T-helper 17 cell (primary cell): ENCODE data around the gene HNRNPF. TPM values are rescaled to one million over a fixed set of nuclear protein-coding genes. Genes with fewer than 3 reads are reported as not detected.
A peak's percentile ranks its signal among the peaks of the same experiment; 100 is the strongest.

Experiments
- ATAC-seq: fragments of 150-1000 bp; cut with Tn5 transposase; 2 replicates; pipeline ENCODE4 v1.10.0; 2021; ENCODE audit warnings: mild to moderate bottlenecking, moderate library complexity
- DNase-seq, 3 donors: peaks; one replicate each; pipeline versions ENCODE4 v3.0.0 to v3.0.0-alpha.2; 2020 to 2021
- H3K9me3 ChIP-seq: one replicate; pipeline ENCODE4 v1.7.0; 2013; ENCODE audit warnings: low read length, mild to moderate bottlenecking; ENCODE audit not compliant: control insufficient read depth, poor library complexity, severe bottlenecking
- H3K27ac Mint-ChIP-seq: one replicate; pipeline ENCODE4 v1.8.0; 2022; ENCODE audit warnings: mild to moderate bottlenecking, moderate library complexity, mixed read lengths
- H3K27me3 Mint-ChIP-seq: one replicate; pipeline ENCODE4 v1.8.0; 2022; ENCODE audit warnings: mixed read lengths
- H3K36me3 Mint-ChIP-seq: one replicate; pipeline ENCODE4 v1.8.0; 2022; ENCODE audit warnings: low read depth, mixed read lengths
- H3K4me1 Mint-ChIP-seq: one replicate; pipeline ENCODE4 v1.8.0; 2022; ENCODE audit warnings: mild to moderate bottlenecking, mixed read lengths
- H3K4me3 Mint-ChIP-seq: one replicate; pipeline ENCODE4 v1.8.0; 2022; ENCODE audit warnings: mild to moderate bottlenecking, moderate library complexity, mixed read lengths
- total RNA-seq, 4 donors: library from RNA in 2 of 4; stranded (reverse) in 2 of 4; gene quantifications; one replicate each; pipeline ENCODE4 v1.2.3 and lab custom pipeline; 2022 to 2026

HNRNPF gene
- total RNA-seq, 2 donors from 2014 or later: 131 to 144 TPM

GRCh38 chr10:43411536-43411935 lies 2.5 kb upstream of the HNRNPF start:
- no peak overlapping the region for H3K4me3 Mint-ChIP-seq

GRCh38 chr10:43410345-43410744 lies 1.4 kb upstream of the HNRNPF start:
- no peaks in the 10 kb centered on the region for H3K9me3 ChIP-seq
- H3K36me3 Mint-ChIP-seq: peaks cover 2% of the 10 kb centered on the region
- H3K4me1 Mint-ChIP-seq: peaks cover 19% of the 10 kb centered on the region
- H3K4me3 Mint-ChIP-seq: peak overlapping the region; percentile 97
- ATAC-seq (no peak), DNase-seq (no peak)
- H3K27ac Mint-ChIP-seq: peak overlapping the region; percentile 100
- H3K27me3 Mint-ChIP-seq: no peaks in the 10 kb centered on the region

More at GRCh38 chr10:43411536-43411935, 2.5 kb upstream of the HNRNPF start:
- Mint-ChIP-seq H3K36me3 (peaks cover 2% of the 10 kb centered on the region), H3K4me1 (peaks cover 19% of the 10 kb centered on the region), H3K27ac (no peak overlapping the region), H3K27me3 (no peaks in the 10 kb centered on the region)
- ATAC-seq (no peak), DNase-seq (no peak)
- no peaks in the 10 kb centered on the region for H3K9me3 ChIP-seq

GRCh38 chr10:43409385-43410109 lies 561 bp upstream of the HNRNPF start:
- H3K4me1 Mint-ChIP-seq: peaks cover 22% of the 10 kb centered on the region
- peak; percentile 18 for ATAC-seq
- peaks cover 2% of the 10 kb centered on the region for H3K36me3 Mint-ChIP-seq
- H3K4me3 Mint-ChIP-seq: peak overlapping the region; percentile 97
- DNase-seq: peak; percentile 47 to 63 (median 55)
- H3K27ac Mint-ChIP-seq: peak overlapping the region; percentile 100
- no peaks in the 10 kb centered on the region for H3K9me3 ChIP-seq
- no peaks in the 10 kb centered on the region for H3K27me3 Mint-ChIP-seq

GRCh38 chr10:43408331-43408709 lies 666 bp downstream of the HNRNPF start:
- no peak for DNase-seq
- Mint-ChIP-seq H3K4me3 (peak overlapping the region; percentile 97), H3K4me1 (peaks cover 31% of the 10 kb centered on the region), H3K36me3 (peaks cover 4% of the 10 kb centered on the region), H3K27me3 (no peaks in the 10 kb centered on the region), H3K27ac (peak overlapping the region; percentile 100)
- no peaks in the 10 kb centered on the region for H3K9me3 ChIP-seq
- ATAC-seq: no peak

GRCh38 chr10:43407576-43408330 lies 1.2 kb downstream of the HNRNPF start:
- Mint-ChIP-seq H3K27me3 (no peaks in the 10 kb centered on the region), H3K27ac (peak overlapping the region; percentile 100), H3K4me3 (peak overlapping the region; percentile 97), H3K4me1 (peaks cover 36% of the 10 kb centered on the region), H3K36me3 (peaks cover 5% of the 10 kb centered on the region)
- ATAC-seq: peak; percentile 40
- peak; percentile 66 to 78 (median 75) for DNase-seq
- H3K9me3 ChIP-seq: no peaks in the 10 kb centered on the region

GRCh38 chr10:43407148-43407575 lies 1.8 kb downstream of the HNRNPF start:
- Mint-ChIP-seq H3K27me3 (no peaks in the 10 kb centered on the region), H3K27ac (peak overlapping the region; percentile 100), H3K36me3 (peaks cover 8% of the 10 kb centered on the region), H3K4me1 (peaks cover 42% of the 10 kb centered on the region), H3K4me3 (peak overlapping the region; percentile 97)
- no peaks in the 10 kb centered on the region for H3K9me3 ChIP-seq
- ATAC-seq (peak; percentile 8), DNase-seq (peak; percentile 41 to 51 (median 45))

GRCh38 chr10:43404704-43405084 lies 4.3 kb downstream of the HNRNPF start:
- Mint-ChIP-seq H3K36me3 (peaks cover 8% of the 10 kb centered on the region), H3K27me3 (no peaks in the 10 kb centered on the region), H3K4me3 (peak overlapping the region; percentile 97), H3K27ac (peak overlapping the region; percentile 99), H3K4me1 (peaks cover 59% of the 10 kb centered on the region)
- ATAC-seq (no peak), DNase-seq (no peak)
- H3K9me3 ChIP-seq: no peaks in the 10 kb centered on the region

- ATAC-seq (no peak), DNase-seq (no peak)
- H3K4me3 Mint-ChIP-seq: peak overlapping the region; percentile 97
- no peaks in the 10 kb centered on the region for H3K9me3 ChIP-seq
- no peaks in the 10 kb centered on the region for H3K27me3 Mint-ChIP-seq
- H3K4me1 Mint-ChIP-seq: peaks cover 61% of the 10 kb centered on the region
- H3K36me3 Mint-ChIP-seq: peaks cover 13% of the 10 kb centered on the region
- H3K27ac Mint-ChIP-seq: peak overlapping the region; percentile 99
These were observed 4.9 kb downstream of the HNRNPF start for GRCh38 chr10:43403911-43404703.

GRCh38 chr10:43402880-43403452 lies 6.0 kb downstream of the HNRNPF start:
- DNase-seq: no peak
- Mint-ChIP-seq H3K4me3 (peak overlapping the region; percentile 97), H3K4me1 (peaks cover 59% of the 10 kb centered on the region), H3K27me3 (no peaks in the 10 kb centered on the region), H3K36me3 (peaks cover 13% of the 10 kb centered on the region), H3K27ac (peak overlapping the region; percentile 99)
- no peaks in the 10 kb centered on the region for H3K9me3 ChIP-seq
- no peak for ATAC-seq

GRCh38 chr10:43402176-43402575 lies 6.8 kb downstream of the HNRNPF start:
- no peaks in the 10 kb centered on the region for H3K27me3 Mint-ChIP-seq
- H3K4me3 Mint-ChIP-seq: peak overlapping the region; percentile 97
- DNase-seq: no peak
- no peaks in the 10 kb centered on the region for H3K9me3 ChIP-seq
- peaks cover 62% of the 10 kb centered on the region for H3K4me1 Mint-ChIP-seq
- ATAC-seq: no peak
- H3K36me3 Mint-ChIP-seq: peaks cover 11% of the 10 kb centered on the region
- peak overlapping the region; percentile 99 for H3K27ac Mint-ChIP-seq

- H3K27me3 Mint-ChIP-seq: no peaks in the 10 kb centered on the region
These were observed 7.4 kb downstream of the HNRNPF start for GRCh38 chr10:43401627-43402026.

GRCh38 chr10:43399320-43400310 lies 9.4 kb downstream of the HNRNPF start:
- H3K4me3 Mint-ChIP-seq: peak overlapping the region; percentile 97
- H3K36me3 Mint-ChIP-seq: peaks cover 13% of the 10 kb centered on the region
- peaks cover 74% of the 10 kb centered on the region for H3K4me1 Mint-ChIP-seq
- peak overlapping the region; percentile 99 for H3K27ac Mint-ChIP-seq
- H3K9me3 ChIP-seq: no peaks in the 10 kb centered on the region
- ATAC-seq: peak; percentile 24
- no peak for DNase-seq
- H3K27me3 Mint-ChIP-seq: no peaks in the 10 kb centered on the region

More at GRCh38 chr10:43401627-43402026, 7.4 kb downstream of the HNRNPF start:
- Mint-ChIP-seq H3K4me3 (peak overlapping the region; percentile 97), H3K4me1 (peaks cover 63% of the 10 kb centered on the region), H3K36me3 (peaks cover 11% of the 10 kb centered on the region), H3K27ac (peak overlapping the region; percentile 99)
- ATAC-seq (no peak), DNase-seq (no peak)
- no peaks in the 10 kb centered on the region for H3K9me3 ChIP-seq
